Dermis microvascular lymphatic vessel endothelial cell (primary cell): Measurements from ENCODE around the gene QSOX1. TPM values are rescaled to one million over a fixed set of nuclear protein-coding genes. Genes with fewer than 3 reads are reported as not detected.

Source experiments
- DNase-seq, 2 donors: peaks; one replicate each; pipeline versions ENCODE4 v3.0.0 to v3.0.0-alpha.2; 2010; ENCODE audit warnings: low read depth in 2 of 2
- total RNA-seq: library from RNA; depleted of rRNA; stranded (reverse); fragments of >200 nt; gene quantifications from 2 replicates; pipeline ENCODE4 v1.2.1, GENCODE V29; 2014

Gene QSOX1
- total RNA-seq, 1 donor from 2014 or later = 47.9 TPM

GRCh38 chr1:180188684-180189175 lies 34.1 kb downstream of the QSOX1 start:
- no peak for DNase-seq

GRCh38 chr1:180190091-180190490 lies 35.4 kb downstream of the QSOX1 start:
- no peak for DNase-seq

- no peak for DNase-seq
Observed at GRCh38 chr1:180192172-180192571, 37.5 kb downstream of the QSOX1 start.

GRCh38 chr1:180193141-180194047 lies 38.7 kb downstream of the QSOX1 start:
- DNase-seq = no peak

GRCh38 chr1:180194048-180194425 lies 39.4 kb downstream of the QSOX1 start:
- DNase-seq = no peak

- no peak for DNase-seq
Observed at GRCh38 chr1:180194546-180195207, 40.0 kb downstream of the QSOX1 start.

- no peak for DNase-seq
Observed at GRCh38 chr1:180195401-180195800, 40.7 kb downstream of the QSOX1 start.

- DNase-seq = no peak
Observed at GRCh38 chr1:180195916-180196315, 41.2 kb downstream of the QSOX1 start.

GRCh38 chr1:180196436-180197003 lies 41.9 kb downstream of the QSOX1 start:
- no peak for DNase-seq

GRCh38 chr1:180197231-180197630 lies 42.6 kb downstream of the QSOX1 start:
- DNase-seq = no peak

GRCh38 chr1:180198196-180198595 lies 43.5 kb downstream of the QSOX1 start:
- no peak for DNase-seq

- DNase-seq = no peak
Observed at GRCh38 chr1:180198611-180199010, 43.9 kb downstream of the QSOX1 start.

GRCh38 chr1:180199018-180199417 lies 44.3 kb downstream of the QSOX1 start:
- no peak for DNase-seq

GRCh38 chr1:180201451-180202200 lies 47.0 kb downstream of the QSOX1 start:
- DNase-seq = no peak

GRCh38 chr1:180202588-180202987 lies 47.9 kb downstream of the QSOX1 start:
- DNase-seq = peak in 1 of 2 donors; percentile 19

- no peak for DNase-seq
Observed at GRCh38 chr1:180204231-180204630, 49.6 kb downstream of the QSOX1 start.

- no peak for DNase-seq
Observed at GRCh38 chr1:180206581-180206980, 51.9 kb downstream of the QSOX1 start.

- no peak for DNase-seq
Observed at GRCh38 chr1:180208264-180208663, 53.6 kb downstream of the QSOX1 start.

- no peak for DNase-seq
Observed at GRCh38 chr1:180210008-180210620, 55.4 kb downstream of the QSOX1 start.

GRCh38 chr1:180211156-180211859 lies 56.6 kb downstream of the QSOX1 start:
- no peak for DNase-seq

GRCh38 chr1:180211860-180212229 lies 57.2 kb downstream of the QSOX1 start:
- no peak for DNase-seq
